ENCODE results near the gene FHIT. TPM values are rescaled to one million over a fixed set of nuclear protein-coding genes. Genes with fewer than 3 reads are reported as not detected.

The FHIT gene
- total and polyA plus RNA-seq, 2 donors from 2014 or later, result 20.2 to 61.2 TPM

- Histone ChIP-seq H3K27ac (ENCODE audit: low read depth in 2 of 2, low read length in 2 of 2) (no peak overlapping the region), H3K27me3 (ENCODE audit: control insufficient read depth, insufficient read depth, low read length) (no peaks in the 10 kb centered on the region), H3K4me1 (ENCODE audit: control insufficient read depth in 2 of 3, insufficient read depth in 2 of 3, low read depth in 1 of 3, low read length in 3 of 3) (no peaks in the 10 kb centered on the region), H3K9ac (ENCODE audit: low read length in 3 of 3) (no peak overlapping the region), H3K4me3 (ENCODE audit: low read length in 3 of 3) (no peak overlapping the region), H3K36me3 (ENCODE audit: control insufficient read depth in 2 of 3, insufficient read depth in 3 of 3, low read length in 3 of 3) (no peaks in the 10 kb centered on the region), H3K9me3 (ENCODE audit: control insufficient read depth in 2 of 3, insufficient read depth in 1 of 3, low read length in 3 of 3) (no peaks in the 10 kb centered on the region)
- no peak for TF ChIP-seq CTCF (IDR thresholded peaks at IDR 0.05; ENCODE audit: borderline replicate concordance, extremely low read depth, insufficient read depth)
- FAIRE-seq (no peak), DNase-seq (no peak)
- intact Hi-C loops (cut with DNase I), result no loop called here
These were observed 338.4 kb downstream of the FHIT start for GRCh38 chr3:60912876-60913275.

GRCh38 chr3:60912142-60912541 lies 339.1 kb downstream of the FHIT start:
- no peaks in the 10 kb centered on the region for H3K27me3 ChIP-seq (ENCODE audit: control insufficient read depth, insufficient read depth, low read length)
- no peak overlapping the region for H3K9ac ChIP-seq (ENCODE audit: low read length in 3 of 3)
- no peaks in the 10 kb centered on the region for H3K4me1 ChIP-seq (ENCODE audit: control insufficient read depth in 2 of 3, insufficient read depth in 2 of 3, low read depth in 1 of 3, low read length in 3 of 3)
- no peak overlapping the region for H3K4me3 ChIP-seq (ENCODE audit: low read length in 3 of 3)
- intact Hi-C loops (cut with DNase I), result no loop called here
- H3K9me3 ChIP-seq (ENCODE audit: control insufficient read depth in 2 of 3, insufficient read depth in 1 of 3, low read length in 3 of 3), result no peaks in the 10 kb centered on the region
- no peak for TF ChIP-seq CTCF (IDR thresholded peaks at IDR 0.05; ENCODE audit: borderline replicate concordance, extremely low read depth, insufficient read depth)
- FAIRE-seq (no peak), DNase-seq (no peak)
- no peaks in the 10 kb centered on the region for H3K36me3 ChIP-seq (ENCODE audit: control insufficient read depth in 2 of 3, insufficient read depth in 3 of 3, low read length in 3 of 3)
- no peak overlapping the region for H3K27ac ChIP-seq (ENCODE audit: low read depth in 2 of 2, low read length in 2 of 2)

GRCh38 chr3:60909526-60909925 lies 341.7 kb downstream of the FHIT start:
- intact Hi-C loops (cut with DNase I), result no loop called here
- FAIRE-seq, result no peak

More at GRCh38 chr3:60909526-60909925, 341.7 kb downstream of the FHIT start:
- TF ChIP-seq CTCF (IDR thresholded peaks at IDR 0.05; ENCODE audit: borderline replicate concordance, extremely low read depth, insufficient read depth), result no peak
- DNase-seq, result no peak
- H3K36me3 ChIP-seq (ENCODE audit: control insufficient read depth in 2 of 3, insufficient read depth in 3 of 3, low read length in 3 of 3), result no peaks in the 10 kb centered on the region
- H3K27ac ChIP-seq (ENCODE audit: low read depth in 2 of 2, low read length in 2 of 2), result no peak overlapping the region
- H3K4me3 ChIP-seq (ENCODE audit: low read length in 3 of 3), result no peak overlapping the region
- H3K9ac ChIP-seq (ENCODE audit: low read length in 3 of 3), result no peak overlapping the region
- no peaks in the 10 kb centered on the region for H3K4me1 ChIP-seq (ENCODE audit: control insufficient read depth in 2 of 3, insufficient read depth in 2 of 3, low read depth in 1 of 3, low read length in 3 of 3)
- H3K9me3 ChIP-seq (ENCODE audit: control insufficient read depth in 2 of 3, insufficient read depth in 1 of 3, low read length in 3 of 3), result no peaks in the 10 kb centered on the region
- H3K27me3 ChIP-seq (ENCODE audit: control insufficient read depth, insufficient read depth, low read length), result no peaks in the 10 kb centered on the region

Data from kidney (tissue), 14 donors.